GM10248 (cell line): ENCODE data around the gene ALOX12B.

Experiments used
- CTCF ChIA-PET: fragments of 300-600 bp; sonication (Branson Sonifier 250); formaldehyde crosslinking; extraction: SDS; loops from one replicate; lab custom pipeline; 2021; ENCODE audit warnings: antibody characterized with exemption; lab: Yijun Ruan, JAX
- POLR2A ChIA-PET: fragments of 350-650 bp; sonication (Branson Sonifier 250); formaldehyde crosslinking; extraction: SDS; loops from one replicate; lab custom pipeline; 2020; ENCODE audit warnings: antibody characterized with exemption; lab: Yijun Ruan, JAX
- DNase-seq: peaks from one replicate; pipeline ENCODE4 v3.0.0; 2012; ENCODE audit errors: extremely low spot score
- CTCF ChIP-seq: IDR thresholded peaks from 2 replicates; pipeline ENCODE4 v1.5.1; 2012; ENCODE audit warnings: mild to moderate bottlenecking, low read depth; ENCODE audit errors: extremely low read depth, missing control alignments, control extremely low read depth

The ALOX12B gene

GRCh38 chr17:8046929-8047768 lies 40.4 kb downstream of the ALOX12B start:
- TF ChIP-seq CTCF: no peak
- ChIA-PET POLR2A (no interaction called here), CTCF (interaction anchor here (0.8 to 2.5 kb wide), 6 partner anchors 10 to 59 kb away, joined by 4 to 13 read pairs (median 5); no protein-coding TSS in a partner anchor)
- no peak for DNase-seq

- DNase-seq: no peak
- ChIA-PET POLR2A (no interaction called here), CTCF (interaction anchor here (1.1 to 2.5 kb wide), 5 partner anchors 11 to 330 kb away, joined by 3 to 13 read pairs (median 5); no protein-coding TSS in a partner anchor)
- TF ChIP-seq CTCF: no peak
These were observed 41.1 kb downstream of the ALOX12B start for GRCh38 chr17:8046306-8046928.

GRCh38 chr17:8044819-8045810 lies 42.4 kb downstream of the ALOX12B start:
- ChIA-PET CTCF (interaction anchor here (1.1 to 2.5 kb wide), 4 partner anchors 12 to 329 kb away, joined by 3 to 13 read pairs (median 6); no protein-coding TSS in a partner anchor), POLR2A (no interaction called here)
- DNase-seq: no peak
- TF ChIP-seq CTCF: no peak

GRCh38 chr17:8041979-8042378 lies 45.5 kb downstream of the ALOX12B start:
- ChIA-PET CTCF (interaction anchor here (0.6 to 4.5 kb wide), 40 partner anchors 7 to 298 kb away, joined by 3 to 40 read pairs (median 5); partner anchors contain the start of genes KCNAB3, KDM6B and RNF227), POLR2A (no interaction called here)
- DNase-seq: no peak
- TF ChIP-seq CTCF: no peak

- peak; percentile 65 for DNase-seq
- TF ChIP-seq CTCF: peak; percentile 47
- ChIA-PET CTCF (interaction anchor here (0.6 to 4.5 kb wide), 41 partner anchors 8 to 297 kb away, joined by 3 to 40 read pairs (median 5); partner anchors contain the start of genes KCNAB3, KDM6B and RNF227), POLR2A (no interaction called here)
These were observed 46.1 kb downstream of the ALOX12B start for GRCh38 chr17:8041249-8041928.
